Measurements from ENCODE around the gene ACD. TPM values are rescaled to one million over a fixed set of nuclear protein-coding genes. Genes with fewer than 3 reads are reported as not detected.

Gene ACD
- total and polyA plus RNA-seq, 2 of the 8 experiments (the other 6 are each of a cell fraction or from before 2014, with no cell fraction given): 34.8 to 58.0 TPM

DNA sequence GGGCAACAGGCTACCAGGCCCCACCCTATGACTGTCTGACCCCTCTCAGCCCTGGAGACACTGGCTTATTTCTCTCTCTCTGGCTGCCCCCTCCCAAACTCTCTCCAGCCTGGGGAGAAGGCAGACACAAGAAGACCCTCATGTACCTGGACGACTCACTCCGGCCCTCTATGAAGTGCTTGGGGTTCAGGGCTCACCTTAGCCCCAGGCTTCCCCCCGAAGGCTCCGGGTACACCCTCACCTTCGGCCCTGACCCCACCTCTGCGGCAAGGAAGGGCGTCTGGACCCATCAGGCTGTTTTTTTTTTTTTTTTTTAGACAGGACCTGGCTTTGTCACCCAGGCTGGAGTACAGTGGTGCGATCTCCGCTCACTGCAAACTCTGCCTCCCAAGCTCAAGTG lies 16.0 kb downstream of the ACD start:
- no peak for FAIRE-seq

More for the DNA sequence above, 16.0 kb downstream of the ACD start:
- H2BK5ac ChIP-seq (ENCODE audit: low read depth, low read length): no peak overlapping the region
- 0 out of 2 replicates have a peak overlapping the region, but pooled peaks have one; percentile 25 for H4K8ac ChIP-seq (ENCODE audit: extremely low read depth, insufficient read depth, low read length)
- H3K4me3 ChIP-seq (ENCODE audit: extremely low read depth in 1 of 4, insufficient read depth in 2 of 4, low read depth in 3 of 4, low read length in 4 of 4): no peak overlapping the region; a peak in 1 of 8 replicates
- H2BK20ac ChIP-seq (ENCODE audit: low read length): no peak overlapping the region
- no peaks in the 10 kb centered on the region for H3K79me2 ChIP-seq (ENCODE audit: control insufficient read depth in 1 of 2, insufficient read depth in 2 of 2, low read length in 2 of 2)
- peaks cover 6% of the 10 kb centered on the region; the same call in 1 of the 2 replicates for H3K23me2 ChIP-seq (ENCODE audit: low read depth, low read length)
- no peak overlapping the region for H3K14ac ChIP-seq (ENCODE audit: insufficient read length)
- no peaks in the 10 kb centered on the region for H3K79me1 ChIP-seq (ENCODE audit: low read depth, low read length)
- 91% methylated on average over 7 of the region's 9 CpGs; no CpG with 5 or more reads in 1 of the 2 experiments for WGBS, 2 experiments (ENCODE audit: extremely low coverage in 1 of 2, insufficient coverage in 1 of 2, insufficient read length in 1 of 2, insufficient replicate concordance in 2 of 2, low coverage in 1 of 2, low lambda C conversion rate in 2 of 2, missing lambda C conversion rate in 1 of 2)
- no peak overlapping the region for H3K56ac ChIP-seq (replicated peaks; ENCODE audit: insufficient read length, low read depth, low read length)
- H3K4me2 ChIP-seq (ENCODE audit: insufficient read depth in 1 of 2, low read depth in 2 of 2, low read length in 2 of 2): no peak overlapping the region
- H3K36me3 ChIP-seq (ENCODE audit: control insufficient read depth in 2 of 4, insufficient read depth in 4 of 4, low read length in 3 of 4): peaks cover 0 to 1% (median under 1%) of the 10 kb centered on the region in 4 experiments; a peak in 3 of 8 replicates
- H4K91ac ChIP-seq (replicated peaks; ENCODE audit: insufficient read length, low read length): no peak overlapping the region
- no peak overlapping the region for H2BK15ac ChIP-seq (ENCODE audit: low read length)
- peaks cover 0 to 9% (median 5%) of the 10 kb centered on the region in 4 experiments; a peak in 5 of 7 replicates for H3K4me1 ChIP-seq (replicated peaks in 1 of 4; ENCODE audit: control insufficient read depth in 3 of 4, insufficient read depth in 4 of 4, low read length in 3 of 4)
- ChIA-PET CTCF (ENCODE audit: partially characterized antibody) (interaction anchor here (0.6 to 18.0 kb wide), 31 partner anchors 11 to 481 kb away, joined by 3 to 202 read pairs (median 4); partner anchors contain the start of genes ACD, C16orf86, CTCF and ENKD1), POLR2A (ENCODE audit: partially characterized antibody) (interaction anchor here (0.6 to 4.5 kb wide), 5 partner anchors 74 to 131 kb away, joined by 3 to 27 read pairs (median 3); partner anchors contain the start of gene CTCF)
- peaks cover 0 to 3% of the 10 kb centered on the region in 2 experiments for H4K20me1 ChIP-seq (replicated peaks in 1 of 2; ENCODE audit: control insufficient read depth in 1 of 2, insufficient read depth in 2 of 2, low read length in 2 of 2)
- no peak overlapping the region for H2BK120ac ChIP-seq (replicated peaks; ENCODE audit: low read depth, low read length)
- no peak overlapping the region for H3K27ac ChIP-seq (ENCODE audit: low read depth, low read length)
- no peak overlapping the region for H2BK12ac ChIP-seq (ENCODE audit: low read depth, low read length)
- H3K9me3 ChIP-seq (ENCODE audit: insufficient read depth in 2 of 2, low read depth in 1 of 2, low read length in 1 of 2): no peaks in the 10 kb centered on the region
- H3K4ac ChIP-seq (replicated peaks; ENCODE audit: insufficient read length, low read depth, low read length): no peak overlapping the region
- no peak for TF ChIP-seq CBX8 (IDR thresholded peaks at IDR 0.05; ENCODE audit: borderline replicate concordance, low read depth, low read length)
- TF ChIP-seq EGR1 (IDR thresholded peaks at IDR 0.05; ENCODE audit: borderline replicate concordance, low read depth, low read length): no peak
- H4K5ac ChIP-seq (ENCODE audit: insufficient read length, low read depth, low read length): no peak overlapping the region
- no peak overlapping the region for H2AFZ ChIP-seq (ENCODE audit: low read length)
- DNase-seq (ENCODE audit: low read depth in 1 of 2, low spot score in 2 of 2): no peak
- H3K18ac ChIP-seq (ENCODE audit: extremely low read depth, low read length): no peak overlapping the region
- no peak overlapping the region for H2AK5ac ChIP-seq (ENCODE audit: low read depth, low read length)
- peaks cover 3 to 31% (median 18%) of the 10 kb centered on the region in 4 experiments; a peak in 6 of 7 replicates for H3K27me3 ChIP-seq (replicated peaks in 1 of 4; ENCODE audit: control insufficient read depth in 3 of 4, extremely low read depth in 1 of 4, insufficient read depth in 3 of 4, low read length in 3 of 4)
- no peak overlapping the region for H3K9ac ChIP-seq (replicated peaks in 1 of 4; ENCODE audit: extremely low read depth in 1 of 4, low read depth in 3 of 4, low read length in 3 of 4)
- no peak overlapping the region for H3K23ac ChIP-seq (ENCODE audit: insufficient read length)
